ENCODE measurements around the gene RAB1B.

RAB1B gene

DNA sequence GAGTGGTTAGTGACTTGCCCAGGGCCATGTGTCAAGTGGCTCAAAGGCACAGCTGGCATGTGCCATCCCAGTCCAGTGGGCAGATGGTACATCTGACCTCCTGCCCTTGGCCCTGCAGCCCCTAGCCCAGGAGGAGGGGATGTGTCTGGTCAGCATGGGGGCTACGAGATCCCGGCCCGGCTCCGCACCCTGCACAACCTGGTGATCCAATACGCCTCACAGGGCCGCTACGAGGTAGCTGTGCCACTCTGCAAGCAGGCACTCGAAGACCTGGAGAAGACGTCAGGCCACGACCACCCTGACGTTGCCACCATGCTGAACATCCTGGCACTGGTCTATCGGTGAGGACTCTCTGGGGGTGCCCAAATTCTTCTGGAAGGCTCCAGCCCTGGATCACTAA is 5.7 kb upstream of the RAB1B start:
- H3K4me2 ChIP-seq (ENCODE audit: low read depth, low read length, poor library complexity, severe bottlenecking): no peak overlapping the region
- no peaks in the 10 kb centered on the region for H3K9me3 ChIP-seq (ENCODE audit: insufficient read depth, low read depth, low read length)
- H3F3A ChIP-seq (ENCODE audit: low read depth): no peaks in the 10 kb centered on the region
- H4K20me1 ChIP-seq (ENCODE audit: insufficient read depth, low read length, poor library complexity, severe bottlenecking): peaks cover 14% of the 10 kb centered on the region
- no peak overlapping the region for H3K4me3 ChIP-seq (ENCODE audit: low read length, poor library complexity, severe bottlenecking)
- peaks cover 15% of the 10 kb centered on the region for H3K4me1 ChIP-seq (ENCODE audit: insufficient read depth, low read length, poor library complexity, severe bottlenecking)
- no peaks in the 10 kb centered on the region for H3K27me3 ChIP-seq (ENCODE audit: insufficient read depth, low read length, poor library complexity, severe bottlenecking)
- H3K9ac ChIP-seq (ENCODE audit: low read depth, low read length, poor library complexity, severe bottlenecking): no peak overlapping the region
- peaks cover 30% of the 10 kb centered on the region; the same call in 1 of the 2 replicates for H3K36me3 ChIP-seq (ENCODE audit: insufficient read depth, low read length)
- TF ChIP-seq, protein P1, sequence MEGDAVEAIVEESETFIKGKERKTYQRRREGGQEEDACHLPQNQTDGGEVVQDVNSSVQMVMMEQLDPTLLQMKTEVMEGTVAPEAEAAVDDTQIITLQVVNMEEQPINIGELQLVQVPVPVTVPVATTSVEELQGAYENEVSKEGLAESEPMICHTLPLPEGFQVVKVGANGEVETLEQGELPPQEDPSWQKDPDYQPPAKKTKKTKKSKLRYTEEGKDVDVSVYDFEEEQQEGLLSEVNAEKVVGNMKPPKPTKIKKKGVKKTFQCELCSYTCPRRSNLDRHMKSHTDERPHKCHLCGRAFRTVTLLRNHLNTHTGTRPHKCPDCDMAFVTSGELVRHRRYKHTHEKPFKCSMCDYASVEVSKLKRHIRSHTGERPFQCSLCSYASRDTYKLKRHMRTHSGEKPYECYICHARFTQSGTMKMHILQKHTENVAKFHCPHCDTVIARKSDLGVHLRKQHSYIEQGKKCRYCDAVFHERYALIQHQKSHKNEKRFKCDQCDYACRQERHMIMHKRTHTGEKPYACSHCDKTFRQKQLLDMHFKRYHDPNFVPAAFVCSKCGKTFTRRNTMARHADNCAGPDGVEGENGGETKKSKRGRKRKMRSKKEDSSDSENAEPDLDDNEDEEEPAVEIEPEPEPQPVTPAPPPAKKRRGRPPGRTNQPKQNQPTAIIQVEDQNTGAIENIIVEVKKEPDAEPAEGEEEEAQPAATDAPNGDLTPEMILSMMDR (conservative IDR thresholded peaks at IDR 0.05; ENCODE audit: low read length): no peak
- no peak for TF ChIP-seq EZH2phosphoT487 (IDR thresholded peaks at IDR 0.05; ENCODE audit: borderline replicate concordance)
- H2AFZ ChIP-seq (ENCODE audit: low read length): no peak overlapping the region
- peaks cover 21% of the 10 kb centered on the region for H3K79me2 ChIP-seq (ENCODE audit: insufficient read depth, low read length)
- H3K9me2 ChIP-seq (replicated peaks; ENCODE audit: low read depth, low read length): no peaks in the 10 kb centered on the region

DNA sequence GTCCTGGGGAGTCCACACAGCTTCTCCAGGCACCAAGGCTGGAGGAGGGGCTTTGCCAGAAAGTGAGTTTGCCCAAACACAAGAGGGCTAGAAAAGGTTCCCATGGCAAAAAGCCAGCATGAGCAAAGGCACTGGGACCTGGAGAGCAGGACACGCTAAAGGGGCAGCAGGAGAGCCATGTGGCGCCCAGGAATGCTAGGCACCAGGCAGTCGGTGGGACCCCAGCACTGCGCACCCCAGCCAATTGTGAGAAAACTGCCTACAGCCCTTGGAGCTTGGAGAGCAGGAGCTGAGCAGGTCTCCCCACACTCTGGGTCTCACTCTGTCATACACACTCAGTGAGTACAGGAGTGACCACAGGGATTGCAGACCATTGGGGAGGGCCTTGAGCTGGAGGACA is 5.2 kb upstream of the RAB1B start:
- Histone ChIP-seq H3K79me2 (ENCODE audit: insufficient read depth, low read length) (peaks cover 21% of the 10 kb centered on the region), H3K4me1 (ENCODE audit: insufficient read depth, low read length, poor library complexity, severe bottlenecking) (peaks cover 20% of the 10 kb centered on the region), H3K4me2 (ENCODE audit: low read depth, low read length, poor library complexity, severe bottlenecking) (no peak overlapping the region), H3K36me3 (ENCODE audit: insufficient read depth, low read length) (peaks cover 30% of the 10 kb centered on the region; the same call in 1 of the 2 replicates), H2AFZ (ENCODE audit: low read length) (no peak overlapping the region), H3K9me2 (replicated peaks; ENCODE audit: low read depth, low read length) (no peaks in the 10 kb centered on the region), H3K9ac (ENCODE audit: low read depth, low read length, poor library complexity, severe bottlenecking) (no peak overlapping the region), H3K4me3 (ENCODE audit: low read length, poor library complexity, severe bottlenecking) (no peak overlapping the region), H3K27me3 (ENCODE audit: insufficient read depth, low read length, poor library complexity, severe bottlenecking) (no peaks in the 10 kb centered on the region), H3K9me3 (ENCODE audit: insufficient read depth, low read depth, low read length) (no peaks in the 10 kb centered on the region), H4K20me1 (ENCODE audit: insufficient read depth, low read length, poor library complexity, severe bottlenecking) (peaks cover 11% of the 10 kb centered on the region), H3F3A (ENCODE audit: low read depth) (no peaks in the 10 kb centered on the region)
- TF ChIP-seq, protein P1 (conservative IDR thresholded peaks at IDR 0.05; ENCODE audit: low read length): no peak
- no peak for TF ChIP-seq EZH2phosphoT487 (IDR thresholded peaks at IDR 0.05; ENCODE audit: borderline replicate concordance)

DNA sequence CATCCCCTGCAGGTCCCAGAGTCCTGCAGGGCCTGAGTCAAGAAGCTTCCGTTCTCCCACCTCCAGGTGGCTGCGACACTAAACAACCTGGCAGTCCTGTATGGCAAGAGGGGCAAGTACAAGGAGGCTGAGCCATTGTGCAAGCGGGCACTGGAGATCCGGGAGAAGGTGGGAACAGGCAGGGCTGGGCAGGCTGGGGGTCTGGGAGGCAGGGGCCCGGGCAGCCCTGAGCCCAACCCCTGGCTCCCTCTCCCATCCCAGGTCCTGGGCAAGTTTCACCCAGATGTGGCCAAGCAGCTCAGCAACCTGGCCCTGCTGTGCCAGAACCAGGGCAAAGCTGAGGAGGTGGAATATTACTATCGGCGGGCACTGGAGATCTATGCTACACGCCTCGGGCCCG is 4.7 kb upstream of the RAB1B start:
- peaks cover 7% of the 10 kb centered on the region for H4K20me1 ChIP-seq (ENCODE audit: insufficient read depth, low read length, poor library complexity, severe bottlenecking)

More for the DNA sequence above, 4.7 kb upstream of the RAB1B start:
- no peak overlapping the region for H3K4me3 ChIP-seq (ENCODE audit: low read length, poor library complexity, severe bottlenecking)
- TF ChIP-seq, protein P1 (conservative IDR thresholded peaks at IDR 0.05; ENCODE audit: low read length): no peak
- peaks cover 17% of the 10 kb centered on the region for H3K79me2 ChIP-seq (ENCODE audit: insufficient read depth, low read length)
- no peaks in the 10 kb centered on the region for H3K9me3 ChIP-seq (ENCODE audit: insufficient read depth, low read depth, low read length)
- H3K4me2 ChIP-seq (ENCODE audit: low read depth, low read length, poor library complexity, severe bottlenecking): no peak overlapping the region
- no peak overlapping the region for H3K9ac ChIP-seq (ENCODE audit: low read depth, low read length, poor library complexity, severe bottlenecking)
- peaks cover 15% of the 10 kb centered on the region for H3K4me1 ChIP-seq (ENCODE audit: insufficient read depth, low read length, poor library complexity, severe bottlenecking)
- peaks cover 30% of the 10 kb centered on the region; the same call in 1 of the 2 replicates for H3K36me3 ChIP-seq (ENCODE audit: insufficient read depth, low read length)
- H2AFZ ChIP-seq (ENCODE audit: low read length): no peak overlapping the region
- H3F3A ChIP-seq (ENCODE audit: low read depth): no peaks in the 10 kb centered on the region
- H3K27me3 ChIP-seq (ENCODE audit: insufficient read depth, low read length, poor library complexity, severe bottlenecking): no peaks in the 10 kb centered on the region
- H3K9me2 ChIP-seq (replicated peaks; ENCODE audit: low read depth, low read length): no peaks in the 10 kb centered on the region

Measured in Loucy (cell line).